H9 (cell line): ENCODE measurements around the gene THRAP3. TPM values are rescaled to one million over a fixed set of nuclear protein-coding genes. Genes with fewer than 3 reads are reported as not detected.

ENCODE experiments used
- DNase-seq: peaks from one replicate; pipeline ENCODE4 v3.0.0-alpha.2; 2017
- H2AFZ ChIP-seq: one replicate; pipeline ENCODE4 v1.6.1; 2013; ENCODE audit warnings: mild to moderate bottlenecking, low read length, control low read depth, moderate library complexity
- H2AK5ac ChIP-seq: 2 replicates; pipeline ENCODE4 v1.6.1; 2013; ENCODE audit warnings: low read length, control low read depth, mixed read lengths; ENCODE audit not compliant: insufficient read length
- H2BK120ac ChIP-seq: one replicate; pipeline ENCODE4 v1.6.1; 2013; ENCODE audit warnings: low read depth, mild to moderate bottlenecking, low read length, control low read depth, inconsistent platforms; ENCODE audit not compliant: poor library complexity, severe bottlenecking
- H2BK12ac ChIP-seq: 2 replicates; pipeline ENCODE4 v1.6.1; 2013; ENCODE audit warnings: low read length, control low read depth, mixed read lengths, low read depth; ENCODE audit not compliant: insufficient read length
- H2BK15ac ChIP-seq: 2 replicates; pipeline ENCODE4 v1.6.1; 2013; ENCODE audit warnings: low read depth, low read length, control low read depth
- H2BK20ac ChIP-seq: one replicate; pipeline ENCODE4 v1.6.1; 2013; ENCODE audit warnings: low read depth, mild to moderate bottlenecking, low read length, control low read depth, inconsistent platforms; ENCODE audit not compliant: poor library complexity, severe bottlenecking
- H2BK5ac ChIP-seq: 2 replicates; pipeline ENCODE4 v1.6.1; 2013; ENCODE audit warnings: low read length, control low read depth, mixed read lengths; ENCODE audit not compliant: insufficient read length
- H3K14ac ChIP-seq: 2 replicates; pipeline ENCODE4 v1.6.1; 2013; ENCODE audit warnings: low read length, control low read depth; ENCODE audit not compliant: insufficient read depth
- H3K18ac ChIP-seq: 2 replicates; pipeline ENCODE4 v1.6.1; 2013; ENCODE audit warnings: low read depth, mild to moderate bottlenecking, mixed read lengths, low read length, control low read depth; ENCODE audit not compliant: insufficient read length
- H3K23ac ChIP-seq: 2 replicates; pipeline ENCODE4 v1.6.1; 2013; ENCODE audit warnings: low read length, control low read depth, mixed read lengths, low read depth; ENCODE audit not compliant: insufficient read length
- H3K23me2 ChIP-seq: 2 replicates; pipeline ENCODE4 v1.6.1; 2013; ENCODE audit warnings: low read depth, mild to moderate bottlenecking, mixed read lengths, low read length, control low read depth; ENCODE audit not compliant: insufficient read length, poor library complexity, severe bottlenecking
- H3K27ac ChIP-seq: 2 replicates; pipeline ENCODE4 v1.5.1; 2013; ENCODE audit warnings: low read length, control low read depth, mixed read lengths, low read depth; ENCODE audit not compliant: insufficient read length
- H3K27me3 ChIP-seq: 2 replicates; pipeline ENCODE4 v1.6.1; 2013; ENCODE audit warnings: low read length, control low read depth, inconsistent platforms; ENCODE audit not compliant: insufficient read depth
- H3K4ac ChIP-seq: 2 replicates; pipeline ENCODE4 v1.6.1; 2013; ENCODE audit warnings: low read depth, mild to moderate bottlenecking, control low read depth, inconsistent platforms, low read length, moderate library complexity
- H3K4me1 ChIP-seq: 2 replicates; pipeline ENCODE4 v1.6.1; 2013; ENCODE audit warnings: low read length, control low read depth, inconsistent platforms; ENCODE audit not compliant: insufficient read depth
- H3K4me2 ChIP-seq: 2 replicates; pipeline ENCODE4 v1.6.1; 2013; ENCODE audit warnings: low read length, control low read depth, mixed read lengths; ENCODE audit not compliant: insufficient read length, insufficient read depth
- H3K56ac ChIP-seq: 2 replicates; pipeline ENCODE4 v1.6.1; 2013; ENCODE audit warnings: low read depth, mild to moderate bottlenecking, mixed read lengths, low read length, control low read depth; ENCODE audit not compliant: insufficient read length
- H3K79me1 ChIP-seq: 2 replicates; pipeline ENCODE4 v1.6.1; 2013; ENCODE audit warnings: low read depth, mild to moderate bottlenecking, moderate library complexity, low read length, control low read depth, inconsistent platforms; ENCODE audit not compliant: insufficient read depth, poor library complexity, severe bottlenecking
- H3K79me2 ChIP-seq: 2 replicates; pipeline ENCODE4 v1.6.1; 2013; ENCODE audit warnings: low read length, control low read depth, inconsistent platforms; ENCODE audit not compliant: insufficient read depth
- H3K9ac ChIP-seq: 2 replicates; pipeline ENCODE4 v1.6.1; 2013; ENCODE audit warnings: low read length, control low read depth, mixed read lengths; ENCODE audit not compliant: insufficient read length; ENCODE audit errors: extremely low read depth
- H3K9me3 ChIP-seq: one replicate; pipeline ENCODE4 v1.6.1; 2013; ENCODE audit warnings: low read depth, low read length, inconsistent platforms; ENCODE audit not compliant: control insufficient read depth
- H3T11ph ChIP-seq: one replicate; pipeline ENCODE4 v1.6.1; 2013; ENCODE audit warnings: mild to moderate bottlenecking, low read length, control low read depth, inconsistent platforms
- H4K20me1 ChIP-seq: one replicate; pipeline ENCODE4 v1.6.1; 2013; ENCODE audit not compliant: control insufficient read depth, insufficient read length, insufficient read depth
- H4K5ac ChIP-seq: 2 replicates; pipeline ENCODE4 v1.6.1; 2013; ENCODE audit warnings: low read depth, mild to moderate bottlenecking, mixed read lengths, low read length, control low read depth; ENCODE audit not compliant: insufficient read length
- H4K8ac ChIP-seq: replicated peaks from 2 replicates; pipeline ENCODE4 v1.6.1; 2013; ENCODE audit warnings: low read length, control low read depth, mixed read lengths, low read depth; ENCODE audit not compliant: insufficient read length
- H4K91ac ChIP-seq: 2 replicates; pipeline ENCODE4 v1.6.1; 2013; ENCODE audit warnings: low read depth, mild to moderate bottlenecking, moderate library complexity, mixed read lengths, low read length, control low read depth; ENCODE audit not compliant: insufficient read length
- H3K27ac Mint-ChIP-seq, 3 experiments: 2 replicates in 2 of 3; 3 replicates in 1 of 3; pipeline ENCODE4 v1.8.0; 2020 to 2021; ENCODE audit warnings: mixed read lengths in 3 of 3, mild to moderate bottlenecking in 1 of 3, moderate library complexity in 1 of 3
- H3K27me3 Mint-ChIP-seq: 2 replicates; pipeline ENCODE4 v1.8.0; 2021; ENCODE audit warnings: low read depth, mild to moderate bottlenecking, moderate library complexity, mixed read lengths
- H3K36me3 Mint-ChIP-seq, 3 experiments: 2 replicates in 2 of 3; 3 replicates in 1 of 3; pipeline ENCODE4 v1.8.0; 2020 to 2021; ENCODE audit warnings: low read depth in 3 of 3, mixed read lengths in 3 of 3; ENCODE audit not compliant: insufficient read depth in 1 of 3
- H3K4me1 Mint-ChIP-seq, 2 experiments: 2 replicates each; pipeline ENCODE4 v1.8.0; 2020; ENCODE audit warnings: mixed read lengths in 2 of 2
- H3K4me3 Mint-ChIP-seq, 2 experiments: 2 replicates in 1 of 2; 3 replicates in 1 of 2; pipeline ENCODE4 v1.8.0; 2020 to 2021; ENCODE audit warnings: mild to moderate bottlenecking in 2 of 2, mixed read lengths in 2 of 2, moderate library complexity in 1 of 2
- H3K9me3 Mint-ChIP-seq, 2 experiments: 2 replicates in 1 of 2; 3 replicates in 1 of 2; pipeline ENCODE4 v1.8.0; 2020; ENCODE audit warnings: mild to moderate bottlenecking in 2 of 2, mixed read lengths in 2 of 2, moderate library complexity in 1 of 2
- CTCF ChIP-seq: fragments of 200-600 bp; sonication (generic); conservative IDR thresholded peaks from 3 replicates; pipeline ENCODE4 v1.8.0; 2021; ENCODE audit warnings: antibody characterized with exemption, mild to moderate bottlenecking
- WGBS: extraction: QIAGEN DNeasy Blood & Tissue Kit; methylation state at CpG from one replicate; pipeline ENCODE4 v1.1.7; 2013; ENCODE audit warnings: missing lambda C conversion rate, low lambda C conversion rate, mixed read lengths; ENCODE audit not compliant: insufficient read length; ENCODE audit errors: extremely low coverage; 5-methylcytosine and 5-hydroxymethylcytosine counted together
- total RNA-seq: library from RNA; stranded (reverse); gene quantifications from 2 replicates; pipeline ENCODE4 v1.2.1, GENCODE V29; 2021

The THRAP3 gene
- total RNA-seq, 1 experiment from 2014 or later = 186 TPM

GRCh38 chr1:36304521-36304920 is 80.3 kb downstream of the THRAP3 start:
- no peaks in the 10 kb centered on the region for H3K9me3 Mint-ChIP-seq
- H3K27me3 Mint-ChIP-seq = no peaks in the 10 kb centered on the region; the same call in 1 of the 2 replicates
- H2BK5ac ChIP-seq = no peak overlapping the region
- no peaks in the 10 kb centered on the region for H3K9me3 ChIP-seq
- no peak overlapping the region for H3K14ac ChIP-seq
- no peak overlapping the region for H2BK12ac ChIP-seq
- no peaks in the 10 kb centered on the region for H3K79me2 ChIP-seq
- H3K4me1 Mint-ChIP-seq = peaks cover 16 to 22% of the 10 kb centered on the region in 2 experiments
- H4K20me1 ChIP-seq = no peaks in the 10 kb centered on the region
- H3K4me1 ChIP-seq = peaks cover 3% of the 10 kb centered on the region; the same call in 1 of the 2 replicates
- H3K4me3 Mint-ChIP-seq = no peak overlapping the region
- no peaks in the 10 kb centered on the region for H3K79me1 ChIP-seq
- H3K27me3 ChIP-seq = no peaks in the 10 kb centered on the region
- no peak overlapping the region for H4K5ac ChIP-seq
- no peak overlapping the region for H2BK20ac ChIP-seq
- DNase-seq = no peak
- no peak overlapping the region for H3K56ac ChIP-seq
- H3K18ac ChIP-seq = no peak overlapping the region
- H3K27ac ChIP-seq = no peak overlapping the region
- no peak overlapping the region for H3K4me2 ChIP-seq
- H2BK15ac ChIP-seq = no peak overlapping the region
- H2AK5ac ChIP-seq = no peak overlapping the region
- H3K9ac ChIP-seq = no peak overlapping the region
- H3K36me3 Mint-ChIP-seq = peaks cover 33 to 67% (median 66%) of the 10 kb centered on the region in 3 experiments
- H3K27ac Mint-ChIP-seq = peak overlapping the region in 2 of 3 experiments; percentile 35 to 66; a peak in 1 of 7 replicates
- no peak overlapping the region for H4K91ac ChIP-seq
- TF ChIP-seq CTCF = no peak
- no peak overlapping the region for H2AFZ ChIP-seq
- H3K23ac ChIP-seq = no peak overlapping the region
- no peak overlapping the region for H3T11ph ChIP-seq
- peaks cover 8% of the 10 kb centered on the region for H3K23me2 ChIP-seq
- H2BK120ac ChIP-seq = no peak overlapping the region
- H4K8ac ChIP-seq = no peak overlapping the region
- WGBS = no CpG with 5 or more reads among the region's 7 CpGs
- H3K4ac ChIP-seq = no peak overlapping the region
